ENCODE measurements around the gene SURF4.

Gene SURF4

DNA sequence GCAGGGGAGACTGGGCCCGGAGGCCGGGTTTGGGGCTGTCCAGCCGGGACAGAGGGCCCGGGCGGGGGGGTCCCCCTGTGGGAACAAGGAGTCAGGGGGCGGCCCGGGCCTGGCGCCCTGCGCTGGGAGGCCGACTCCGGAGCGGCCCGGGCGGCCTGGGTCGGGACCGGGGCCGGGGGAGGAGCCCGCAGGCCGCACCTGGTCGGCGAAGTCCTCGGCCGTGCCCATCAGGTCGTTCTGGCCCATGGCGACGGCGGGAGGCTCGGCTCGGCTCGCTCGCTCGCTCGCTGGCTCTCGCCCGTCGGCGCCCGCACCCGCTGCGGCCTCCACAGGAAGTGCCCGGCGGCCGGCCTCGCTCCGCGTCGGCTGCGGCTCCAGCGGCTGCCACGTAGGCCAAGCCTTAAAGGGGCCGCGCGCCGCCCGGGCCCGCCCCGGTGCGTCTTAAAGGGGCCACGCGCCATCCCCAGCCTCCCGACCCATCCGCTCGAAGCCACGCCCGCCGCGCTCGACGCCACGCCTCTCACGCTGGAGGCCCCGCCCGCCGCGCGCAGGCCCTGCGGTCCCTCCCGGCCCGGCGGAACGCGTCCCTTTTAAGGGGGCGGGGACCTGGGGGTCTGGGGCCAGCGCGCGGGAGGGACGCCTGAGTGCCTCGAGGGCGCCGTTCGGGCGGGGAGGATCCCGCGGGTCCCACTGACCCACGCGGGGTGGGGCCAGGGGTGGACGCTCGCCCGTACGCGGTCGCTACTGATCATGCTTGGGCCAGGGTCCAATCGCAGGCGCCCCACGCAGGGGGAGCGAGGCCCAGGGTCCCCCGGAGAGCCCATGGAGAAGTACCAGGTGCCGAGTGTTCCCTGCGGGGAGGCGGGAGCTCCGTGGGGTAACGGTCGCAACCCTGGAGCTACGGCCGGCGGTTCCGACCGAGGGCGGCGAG is at the start of gene SURF4, which contains the start of gene STKLD1:
Gene SURF4, minus strand, starts transcription at position 337 of the 931 bp plus-strand sequence. Its CDS starts 91 bp downstream, at position 246.
Gene STKLD1, plus strand, starts transcription at position 643 of the 931 bp plus-strand sequence. Its CDS starts 108 bp downstream, at position 751.
- DNase-seq = peak; percentile 99

GRCh38 chr9:133425049-133425632 is 49.3 kb upstream of the SURF4 start:
- DNase-seq = no peak

- DNase-seq = no peak
These were observed 48.3 kb upstream of the SURF4 start for GRCh38 chr9:133424187-133424586.

DNA sequence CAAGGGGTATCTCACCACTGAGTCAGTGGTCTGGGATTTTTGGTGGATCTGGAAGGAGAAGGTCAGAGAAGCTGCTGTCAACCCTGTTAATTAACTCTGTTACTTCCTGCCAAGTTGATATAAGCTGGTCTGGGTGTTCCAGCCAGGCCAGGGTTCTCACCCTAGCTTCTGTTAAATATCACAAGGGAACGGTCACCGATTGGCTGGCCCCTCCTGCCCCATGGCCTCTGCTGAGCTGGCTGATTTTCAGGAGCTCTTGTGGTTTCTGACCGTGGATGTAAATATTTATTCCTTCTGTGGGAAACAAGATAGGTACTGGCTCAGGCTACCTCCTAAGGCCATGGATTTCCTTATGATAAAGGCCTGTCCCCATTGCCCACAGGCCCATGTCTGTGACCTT is 47.4 kb upstream of the SURF4 start:
- DNase-seq = no peak

DNA sequence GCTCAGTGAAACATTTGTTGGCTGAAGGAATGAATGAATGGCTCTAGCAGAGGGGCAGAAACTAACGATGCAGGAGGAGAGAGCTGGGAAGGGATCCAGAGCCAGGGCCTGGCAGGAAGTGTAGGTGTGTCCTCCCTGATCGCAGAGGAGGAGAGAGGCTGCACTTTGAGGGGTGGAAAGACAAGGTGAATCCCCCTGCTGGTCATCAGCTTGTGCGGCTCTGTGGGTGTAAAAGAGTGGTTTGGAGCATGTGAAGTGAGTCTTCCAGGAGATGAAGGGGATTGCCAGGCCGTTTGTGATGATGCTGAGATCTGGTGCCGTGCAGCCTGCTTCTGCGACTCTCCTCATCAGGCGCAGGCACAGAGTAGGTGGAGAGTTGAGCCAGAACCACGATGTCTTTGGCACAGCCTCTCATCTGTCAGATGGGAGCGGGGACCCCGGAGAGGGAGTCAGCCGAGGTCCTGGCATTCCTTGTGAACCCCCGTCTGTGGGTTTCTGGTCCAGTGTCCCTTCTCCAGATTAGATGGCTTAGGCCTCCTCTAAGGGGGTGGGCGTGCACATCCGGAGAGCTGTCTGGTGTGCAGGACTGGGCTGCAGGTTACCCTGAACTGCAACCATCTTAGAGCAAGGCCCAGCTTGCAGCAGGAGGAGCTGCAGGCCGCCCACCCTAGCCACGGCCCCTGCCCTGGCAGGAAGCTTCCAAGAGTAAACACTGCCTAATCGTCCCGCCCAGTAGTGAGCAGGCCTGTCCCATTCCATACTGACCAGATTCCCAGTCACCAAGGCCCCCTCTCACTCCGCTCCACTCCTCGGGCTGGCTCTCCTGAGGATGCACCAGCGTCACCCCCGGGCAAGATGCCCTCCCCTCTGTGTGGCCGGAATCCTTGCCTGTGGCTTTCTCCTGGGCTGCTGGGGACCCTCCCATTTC is 46.0 kb upstream of the SURF4 start, which contains the start of gene ADAMTS13:
Gene ADAMTS13, plus strand, starts transcription at position 753 of the 928 bp plus-strand sequence. Its CDS starts 77 bp downstream, at position 830.
- no peak for DNase-seq

- peak; percentile 19 for DNase-seq
These were observed 44.5 kb upstream of the SURF4 start for GRCh38 chr9:133420392-133420827.

DNA sequence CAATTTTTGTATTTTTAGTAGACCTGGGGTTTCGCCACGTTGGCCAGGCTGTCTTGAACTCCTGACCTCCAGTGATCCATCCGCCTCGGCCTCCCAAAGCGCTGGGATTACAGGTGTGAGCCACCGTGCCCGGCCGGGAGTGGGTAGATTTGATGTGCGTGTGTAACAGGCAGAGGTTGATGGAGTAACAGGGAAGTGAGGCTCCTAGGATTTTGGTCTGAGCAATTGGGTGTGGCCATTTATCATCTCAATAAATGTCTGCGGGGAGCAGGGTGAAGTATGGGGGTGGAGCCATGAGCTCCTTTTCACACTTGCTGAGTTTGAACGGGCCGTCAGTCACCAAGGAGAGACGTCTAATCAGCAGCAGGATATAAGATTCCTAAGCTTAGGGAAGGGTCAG is 43.1 kb upstream of the SURF4 start:
- no peak for DNase-seq

- DNase-seq = peak; percentile 89
These were observed 41.9 kb upstream of the SURF4 start, which contains the start of gene REXO4 for GRCh38 chr9:133417541-133418461. Gene REXO4, minus strand, starts transcription at chr9:133418010. Its CDS starts 166 bp downstream, at chr9:133417844.

DNA sequence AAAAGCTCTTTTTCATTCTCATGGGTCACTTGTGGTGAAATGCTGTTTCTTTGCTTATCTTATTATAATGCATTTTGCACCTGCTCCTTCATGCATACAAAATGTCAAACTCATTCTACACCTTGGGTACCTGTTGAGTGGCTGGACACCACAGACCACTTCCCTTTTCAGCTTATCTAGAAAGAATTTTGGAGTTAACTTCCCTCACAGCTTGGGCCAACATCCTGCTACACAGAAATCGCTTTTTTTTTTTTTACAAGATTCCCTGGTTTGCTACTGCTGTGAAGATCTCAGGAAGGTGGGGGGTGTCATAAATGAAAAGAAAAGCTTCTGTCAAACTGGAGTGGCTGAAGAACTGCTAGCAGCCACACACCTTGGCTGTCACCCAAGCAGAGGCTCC is 39.3 kb upstream of the SURF4 start:
- no peak for DNase-seq

DNA sequence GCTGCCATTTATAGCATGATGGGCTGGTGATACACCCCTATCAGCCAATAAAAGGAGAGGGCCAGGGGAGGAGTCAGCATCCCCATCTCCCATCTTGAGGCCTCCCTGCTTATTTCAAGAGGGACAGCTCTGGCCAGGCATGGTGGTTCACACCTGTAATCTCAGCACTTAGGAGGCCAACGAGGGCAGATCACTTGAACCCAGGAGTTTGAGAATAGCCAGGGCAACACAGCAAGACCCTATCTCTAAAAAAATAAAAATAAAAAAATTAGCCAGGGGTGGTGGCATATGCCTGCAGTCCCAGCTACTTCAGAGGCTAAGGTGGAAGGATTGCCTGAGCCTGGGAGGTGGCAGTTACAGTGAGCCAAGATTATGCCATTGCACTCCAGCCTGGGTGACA is 32.2 kb upstream of the SURF4 start:
- DNase-seq = no peak

- DNase-seq = peak; percentile 84
These were observed 30.8 kb upstream of the SURF4 start for GRCh38 chr9:133406480-133407307.

GRCh38 chr9:133405508-133406438 is 29.9 kb upstream of the SURF4 start:
- DNase-seq = no peak

DNA sequence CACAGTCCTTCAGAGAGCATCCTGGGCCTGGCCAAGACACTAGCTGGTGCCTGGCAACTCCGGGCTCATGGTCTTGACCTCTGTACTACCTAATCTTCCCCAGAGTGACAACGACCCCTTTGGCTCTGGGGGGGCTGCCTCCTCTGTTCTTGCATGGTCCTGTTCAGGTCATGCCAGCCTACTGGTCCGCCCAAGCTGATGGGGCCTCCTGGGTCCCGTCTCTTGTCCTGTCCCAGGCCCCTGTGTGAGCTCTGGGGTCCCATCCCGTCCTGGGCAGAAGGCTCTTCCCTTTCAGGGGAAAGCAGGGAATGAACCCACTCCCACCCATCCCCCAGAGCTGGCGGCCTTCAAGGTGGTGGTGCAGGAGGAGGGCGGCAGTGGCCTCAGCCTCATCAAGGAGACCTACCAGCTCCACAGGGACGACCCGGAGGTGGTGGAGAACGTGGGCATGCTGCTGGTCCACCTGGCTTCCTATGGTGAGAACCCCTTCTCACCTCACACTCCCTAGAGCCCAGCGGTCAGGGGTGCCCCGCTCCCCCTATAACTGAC is 28.7 kb upstream of the SURF4 start:
- DNase-seq = no peak

DNA sequence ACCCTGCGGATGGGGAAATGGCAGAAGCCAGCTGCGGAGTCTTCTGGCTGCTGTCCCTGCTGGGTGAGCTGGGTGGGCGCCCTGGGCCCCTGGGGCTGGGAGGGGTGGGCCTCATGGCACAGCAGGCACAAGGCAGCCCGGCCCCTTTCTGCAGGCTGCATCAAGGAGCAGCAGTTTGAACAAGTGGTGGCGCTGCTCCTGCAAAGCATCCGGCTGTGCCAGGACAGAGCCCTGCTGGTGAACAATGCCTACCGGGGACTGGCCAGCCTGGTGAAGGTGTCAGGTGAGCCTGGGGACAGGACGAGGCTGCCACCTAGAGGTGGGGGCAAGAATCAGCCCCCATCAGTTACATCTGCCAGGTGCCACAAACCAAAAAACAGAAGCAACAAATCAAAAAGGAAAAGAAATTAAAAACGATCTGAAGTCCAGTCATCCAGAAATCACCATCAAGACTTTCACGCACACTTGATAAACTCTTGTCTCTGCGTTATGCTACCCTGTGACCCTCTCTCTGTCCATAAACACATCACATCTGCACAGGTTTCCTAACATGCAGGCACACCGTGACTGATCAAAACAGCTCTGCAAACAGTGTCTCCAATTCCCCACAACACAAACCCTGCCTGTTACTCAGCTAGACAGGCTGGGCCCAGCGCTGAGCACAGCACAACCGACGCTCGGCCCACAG is 28.1 kb upstream of the SURF4 start:
- peak; percentile 38 for DNase-seq

- no peak for DNase-seq
These were observed 26.8 kb upstream of the SURF4 start for GRCh38 chr9:133402689-133403088.

DNA sequence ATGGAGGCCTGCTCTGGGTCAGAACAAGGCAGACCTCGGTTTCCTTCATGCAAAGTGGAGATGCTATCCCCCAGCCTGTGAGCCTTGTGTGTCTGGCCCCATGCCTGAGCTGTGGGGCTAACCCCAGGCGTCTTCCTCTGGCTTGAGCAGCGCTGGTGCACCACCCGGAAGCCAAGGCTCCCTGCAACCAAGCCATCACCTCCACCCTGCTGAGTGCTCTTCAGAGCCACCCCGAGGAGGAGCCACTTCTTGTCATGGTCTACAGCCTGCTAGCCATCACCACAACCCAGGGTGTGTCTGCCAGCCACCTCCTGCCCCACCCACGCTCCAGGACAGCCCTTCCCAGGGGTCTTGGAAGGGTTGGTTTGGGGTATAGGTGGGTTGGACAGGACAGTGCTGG is 25.7 kb upstream of the SURF4 start:
- no peak for DNase-seq

GRCh38 chr9:133400292-133400691 is 24.4 kb upstream of the SURF4 start:
- DNase-seq = no peak

DNA sequence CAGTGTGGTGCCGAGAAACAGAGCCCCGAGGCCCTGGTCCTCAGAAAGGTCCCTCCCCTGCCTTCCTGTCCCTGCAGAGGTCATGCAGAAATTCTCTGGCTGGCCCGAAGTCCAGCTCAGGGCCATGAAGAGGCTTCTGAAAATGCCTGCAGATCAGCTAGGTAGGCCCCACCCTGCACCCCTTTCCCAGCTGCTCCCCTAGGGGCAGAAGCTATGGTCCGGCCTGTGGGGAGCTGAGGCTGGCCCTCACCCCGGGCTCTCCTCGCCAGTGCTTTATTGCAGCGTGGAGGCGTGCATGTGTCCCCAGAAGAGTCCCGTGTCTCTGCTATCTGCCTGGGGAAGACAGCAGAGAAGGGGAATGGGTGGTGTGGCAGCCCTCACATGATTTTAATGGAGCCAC is 22.0 kb upstream of the SURF4 start:
- no peak for DNase-seq
